HTR-8/SVneo (cell line): ENCODE measurements around the gene MYADM.
"Not testable (repeated sequence)": the region's sequence is repeated elsewhere in the genome, so short reads cannot be mapped to it uniquely, and the experiment has no call there.

Experiments
- DNase-seq: peaks from one replicate; pipeline ENCODE4 v3.0.0; 2011; ENCODE audit warnings: low spot score, mixed read lengths; ENCODE audit not compliant: insufficient read length
- FAIRE-seq: peaks from 2 replicates; lab custom pipeline; 2011; peaks lifted over from hg19 to GRCh38; lab: Jason Lieb, UNC

MYADM gene

GRCh38 chr19:53867225-53868090 lies at the start of gene MYADM:
TSS of gene MYADM (plus strand) at chr19:53867883. CDS start at chr19:53873530, 5,647 bp downstream.
- DNase-seq = peak; percentile 97
- FAIRE-seq = peak; percentile 71

GRCh38 chr19:53818756-53819155 lies 48.9 kb upstream of the MYADM start:
- no peak for FAIRE-seq
- no peak for DNase-seq

- DNase-seq (no peak), FAIRE-seq (no peak)
Measured at GRCh38 chr19:53819861-53820260, 47.8 kb upstream of the MYADM start.

- no peak for FAIRE-seq
- no peak for DNase-seq
Measured at GRCh38 chr19:53823380-53824120, 44.1 kb upstream of the MYADM start.

GRCh38 chr19:53824134-53824611 lies 43.5 kb upstream of the MYADM start, which contains the start of gene NLRP12:
TSS of gene NLRP12 (minus strand) at chr19:53824314. CDS start at chr19:53824174, 140 bp downstream.
- DNase-seq (no peak), FAIRE-seq (no peak)

GRCh38 chr19:53826876-53827275 lies 40.8 kb upstream of the MYADM start:
- no peak for FAIRE-seq
- DNase-seq = no peak

GRCh38 chr19:53828531-53828930 lies 39.2 kb upstream of the MYADM start:
- no peak for DNase-seq
- FAIRE-seq = no peak

GRCh38 chr19:53832861-53833260 lies 34.8 kb upstream of the MYADM start:
- FAIRE-seq = not testable (repeated sequence)

GRCh38 chr19:53838446-53838845 lies 29.2 kb upstream of the MYADM start:
- not testable (repeated sequence) for FAIRE-seq

More at GRCh38 chr19:53832861-53833260, 34.8 kb upstream of the MYADM start:
- DNase-seq = not testable (repeated sequence)

GRCh38 chr19:53840241-53840640 lies 27.4 kb upstream of the MYADM start:
- FAIRE-seq, DNase-seq: not testable (repeated sequence)

More at GRCh38 chr19:53838446-53838845, 29.2 kb upstream of the MYADM start:
- DNase-seq = not testable (repeated sequence)

- not testable (repeated sequence) for FAIRE-seq, DNase-seq
Measured at GRCh38 chr19:53840914-53841313, 26.8 kb upstream of the MYADM start.

- FAIRE-seq = no peak
Measured at GRCh38 chr19:53844849-53845246, 22.8 kb upstream of the MYADM start.

GRCh38 chr19:53847555-53847954 lies 20.1 kb upstream of the MYADM start:
- DNase-seq (no peak), FAIRE-seq (no peak)

More at GRCh38 chr19:53844849-53845246, 22.8 kb upstream of the MYADM start:
- DNase-seq = no peak

- FAIRE-seq = no peak
- DNase-seq = no peak
Measured at GRCh38 chr19:53849237-53849676, 18.4 kb upstream of the MYADM start.

- DNase-seq = no peak
- FAIRE-seq = no peak
Measured at GRCh38 chr19:53853707-53854106, 14.0 kb upstream of the MYADM start.

- FAIRE-seq = no peak
Measured at GRCh38 chr19:53864308-53864836, 3.3 kb upstream of the MYADM start.

GRCh38 chr19:53865523-53865917 lies 2.2 kb upstream of the MYADM start:
- FAIRE-seq (no peak), DNase-seq (no peak)

More at GRCh38 chr19:53864308-53864836, 3.3 kb upstream of the MYADM start:
- DNase-seq = no peak

GRCh38 chr19:53865918-53866864 lies 1.5 kb upstream of the MYADM start:
- FAIRE-seq = peak; percentile 86
- no peak for DNase-seq

GRCh38 chr19:53866865-53867224 lies 838 bp upstream of the MYADM start:
- FAIRE-seq = no peak
- DNase-seq = no peak
